NCI-H1048 (cell line): ENCODE data around the gene ZNF529.

ENCODE experiments used
- DNase-seq: peaks from one replicate; lab custom pipeline; 2025; lab: John Stamatoyannopoulos, UW

Gene ZNF529

GRCh38 chr19:36508325-36508724 is 64.8 kb downstream of the ZNF529 start:
- DNase-seq = no peak

GRCh38 chr19:36501973-36502372 is 71.1 kb downstream of the ZNF529 start:
- DNase-seq = no peak

GRCh38 chr19:36497001-36497400 is 76.1 kb downstream of the ZNF529 start:
- DNase-seq = no peak
